ENCODE results near the gene NISCH. TPM values are rescaled to one million over a fixed set of nuclear protein-coding genes. Genes with fewer than 3 reads are reported as not detected.

NISCH gene
- total RNA-seq, 2 donors from 2014 or later = 29.2 to 49.6 TPM

GRCh38 chr3:52432691-52433141, 22.7 kb upstream of the NISCH start:
- Histone ChIP-seq H3K4me1 (peaks cover 0 to 74% of the 10 kb centered on the region in 2 donors), H3K36me3 (no peaks in the 10 kb centered on the region), H3K4me3 (no peak overlapping the region), H3K27me3 (no peaks in the 10 kb centered on the region), H3K9me3 (no peaks in the 10 kb centered on the region), H3K27ac (peak overlapping the region; percentile 36 to 38)
- no peak for TF ChIP-seq CTCF (IDR thresholded peaks at IDR 0.05)
- no peak for DNase-seq (ENCODE audit: low spot score)

DNA sequence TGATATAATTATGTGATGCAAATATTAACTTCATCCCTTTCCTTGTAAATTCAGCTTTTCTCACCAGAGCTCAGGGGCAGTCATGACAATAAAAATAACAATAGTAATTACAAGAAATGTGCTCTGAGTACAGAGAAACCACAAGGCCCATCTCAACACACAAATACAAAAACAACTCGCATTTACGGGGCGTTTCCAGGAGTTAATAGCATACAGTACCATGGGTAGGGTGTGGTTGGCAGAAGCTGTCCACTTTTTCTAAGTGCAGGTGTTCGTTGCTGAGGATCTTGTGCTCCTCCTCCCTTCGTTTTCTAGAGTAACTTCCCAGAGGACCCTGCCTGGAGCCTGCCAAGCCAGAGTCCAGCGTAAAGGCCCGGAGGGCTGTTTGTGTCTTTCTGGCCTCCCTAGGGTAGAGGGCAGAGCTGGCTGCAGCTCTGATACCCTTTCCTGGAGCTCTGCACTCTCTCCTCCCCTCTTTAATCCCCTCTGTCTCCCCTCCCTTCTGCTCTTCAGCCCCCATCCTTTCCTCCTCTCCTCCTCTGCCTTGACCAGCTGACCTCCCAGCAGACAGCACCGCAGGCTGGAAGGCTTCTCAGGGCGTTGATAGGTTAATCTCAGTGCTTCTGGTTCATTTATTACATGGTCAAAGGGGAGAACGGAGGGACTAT, 21.9 kb upstream of the NISCH start:
- H3K9me3 ChIP-seq = no peaks in the 10 kb centered on the region
- H3K4me3 ChIP-seq = no peak overlapping the region
- H3K27ac ChIP-seq = peak overlapping the region; percentile 36 to 38
- no peak for DNase-seq (ENCODE audit: low spot score)
- H3K27me3 ChIP-seq = no peaks in the 10 kb centered on the region
- no peaks in the 10 kb centered on the region for H3K36me3 ChIP-seq
- no peak for TF ChIP-seq CTCF (IDR thresholded peaks at IDR 0.05)
- H3K4me1 ChIP-seq = peaks cover 0 to 74% of the 10 kb centered on the region in 2 donors

DNA sequence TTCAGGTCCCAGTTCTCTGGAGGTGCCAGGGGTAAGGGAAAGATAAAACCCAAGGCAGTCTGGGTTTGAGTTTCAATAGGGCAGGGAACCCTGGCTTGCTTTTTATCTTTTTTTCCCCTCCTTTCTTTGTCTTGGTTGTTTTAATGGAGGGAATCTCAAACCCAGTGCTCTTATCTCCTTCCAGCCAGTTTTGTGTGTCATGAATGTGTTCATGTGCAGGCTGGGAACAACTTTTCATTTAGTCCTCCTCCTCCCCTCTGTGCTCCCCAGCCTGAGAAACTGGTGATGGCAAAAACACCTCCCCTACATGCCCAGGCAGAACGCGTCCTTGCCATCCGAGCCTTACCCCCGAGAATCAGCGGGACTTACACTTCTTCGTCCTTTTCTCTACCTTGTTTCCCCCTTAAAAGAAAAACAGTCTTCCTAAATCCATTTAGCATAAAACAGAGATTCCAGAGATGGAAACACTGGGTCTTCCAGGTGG, 21.4 kb upstream of the NISCH start:
- no peak for DNase-seq (ENCODE audit: low spot score)
- no peaks in the 10 kb centered on the region for H3K9me3 ChIP-seq
- H3K27ac ChIP-seq = peak overlapping the region; percentile 36 to 38
- no peak overlapping the region for H3K4me3 ChIP-seq
- no peaks in the 10 kb centered on the region for H3K27me3 ChIP-seq
- H3K36me3 ChIP-seq = no peaks in the 10 kb centered on the region
- peaks cover 0 to 70% of the 10 kb centered on the region in 2 donors for H3K4me1 ChIP-seq
- no peak for TF ChIP-seq CTCF (IDR thresholded peaks at IDR 0.05)

DNA sequence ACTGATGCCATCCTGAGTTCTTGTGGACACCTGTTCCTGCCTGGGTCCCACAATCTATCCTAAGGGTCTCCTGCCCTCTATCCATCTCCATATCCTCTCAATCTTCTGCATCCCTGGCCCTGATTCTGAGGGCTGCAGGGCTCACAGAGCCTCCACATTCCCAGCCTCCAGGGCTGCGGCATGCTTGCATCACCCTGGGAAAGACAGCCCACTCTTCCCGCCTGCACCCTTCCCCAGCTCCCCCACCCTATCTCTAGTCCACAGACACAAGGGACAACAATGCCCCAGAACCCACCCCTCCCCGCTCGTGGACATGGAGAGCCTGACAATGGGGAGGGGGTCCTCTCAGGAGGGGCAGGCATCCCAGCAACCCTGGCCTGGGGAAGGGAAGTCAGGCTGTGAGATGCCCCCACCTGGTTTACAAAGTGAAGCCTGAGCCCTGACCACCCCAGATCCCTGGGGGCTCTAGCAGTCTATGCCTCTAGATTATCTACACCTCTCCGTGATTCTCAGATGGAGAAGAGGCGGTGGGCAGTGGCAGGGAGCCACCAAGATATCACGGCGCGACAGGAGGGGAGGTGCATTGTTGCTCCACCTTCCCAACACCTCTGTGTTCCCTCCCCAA, 20.8 kb upstream of the NISCH start:
- Histone ChIP-seq H3K4me1 (peaks cover 0 to 65% of the 10 kb centered on the region in 2 donors), H3K36me3 (no peaks in the 10 kb centered on the region), H3K9me3 (no peaks in the 10 kb centered on the region), H3K27me3 (no peaks in the 10 kb centered on the region), H3K27ac (peak overlapping the region; percentile 36 to 38), H3K4me3 (no peak overlapping the region)
- DNase-seq (ENCODE audit: low spot score) = no peak
- TF ChIP-seq CTCF (IDR thresholded peaks at IDR 0.05) = no peak

- Histone ChIP-seq H3K27me3 (no peaks in the 10 kb centered on the region), H3K36me3 (no peaks in the 10 kb centered on the region), H3K9me3 (no peaks in the 10 kb centered on the region), H3K4me1 (peaks cover 0 to 59% of the 10 kb centered on the region in 2 donors), H3K4me3 (no peak overlapping the region), H3K27ac (no peak overlapping the region)
- TF ChIP-seq CTCF (IDR thresholded peaks at IDR 0.05) = no peak
- no peak for DNase-seq (ENCODE audit: low spot score)
Measured at GRCh38 chr3:52435246-52436101, 19.9 kb upstream of the NISCH start.
